GM21526 (cell line): ENCODE results near the gene CECR2.
"Not testable (repeated sequence)": the region's sequence is repeated elsewhere in the genome, so short reads cannot be mapped to it uniquely, and the experiment has no call there.

Source experiments
- ATAC-seq: cut with Tn5 transposase; IDR thresholded peaks from one replicate; pipeline ENCODE4 v1.9.1; 2021; ENCODE audit warnings: moderate library complexity; ENCODE audit not compliant: unreplicated experiment, low FRiP score

Gene CECR2

GRCh38 chr22:17400305-17400704, 31.0 kb downstream of the CECR2 start:
- no peak for ATAC-seq

- ATAC-seq, result no peak
Measured at GRCh38 chr22:17401728-17402127, 32.5 kb downstream of the CECR2 start.

- ATAC-seq, result no peak
Measured at GRCh38 chr22:17402293-17402692, 33.0 kb downstream of the CECR2 start.

- no peak for ATAC-seq
Measured at GRCh38 chr22:17403906-17404305, 34.6 kb downstream of the CECR2 start.

- ATAC-seq, result no peak
Measured at GRCh38 chr22:17407643-17408042, 38.4 kb downstream of the CECR2 start.

- no peak for ATAC-seq
Measured at GRCh38 chr22:17410576-17410975, 41.3 kb downstream of the CECR2 start.

- no peak for ATAC-seq
Measured at GRCh38 chr22:17411213-17411612, 42.0 kb downstream of the CECR2 start.

GRCh38 chr22:17412232-17412631, 43.0 kb downstream of the CECR2 start:
- ATAC-seq, result no peak

GRCh38 chr22:17418890-17419324, 49.6 kb downstream of the CECR2 start:
- no peak for ATAC-seq

- no peak for ATAC-seq
Measured at GRCh38 chr22:17419348-17419747, 50.1 kb downstream of the CECR2 start.

- ATAC-seq, result no peak
Measured at GRCh38 chr22:17422736-17423343, 53.6 kb downstream of the CECR2 start.

GRCh38 chr22:17423616-17424015, 54.4 kb downstream of the CECR2 start:
- no peak for ATAC-seq

GRCh38 chr22:17427528-17427927, 58.3 kb downstream of the CECR2 start:
- not testable (repeated sequence) for ATAC-seq

GRCh38 chr22:17429516-17429915, 60.3 kb downstream of the CECR2 start:
- no peak for ATAC-seq

GRCh38 chr22:17430412-17430811, 61.2 kb downstream of the CECR2 start:
- ATAC-seq, result no peak

GRCh38 chr22:17431179-17431578, 61.9 kb downstream of the CECR2 start:
- ATAC-seq, result no peak

- no peak for ATAC-seq
Measured at GRCh38 chr22:17434856-17435255, 65.6 kb downstream of the CECR2 start.

GRCh38 chr22:17435375-17435774, 66.1 kb downstream of the CECR2 start:
- ATAC-seq, result no peak

- ATAC-seq, result no peak
Measured at GRCh38 chr22:17436382-17436980, 67.2 kb downstream of the CECR2 start.

- no peak for ATAC-seq
Measured at GRCh38 chr22:17436981-17437412, 67.7 kb downstream of the CECR2 start.

GRCh38 chr22:17438026-17438425, 68.8 kb downstream of the CECR2 start:
- no peak for ATAC-seq

GRCh38 chr22:17441326-17441725, 72.1 kb downstream of the CECR2 start:
- ATAC-seq, result no peak
